UCSD-AML1 (cell line): ENCODE results near the gene ZNF276.

Experiments used
- DNase-seq: peaks from one replicate; lab custom pipeline; 2025; ENCODE audit not compliant: unreplicated experiment; lab: John Stamatoyannopoulos, UW

Gene ZNF276

DNA sequence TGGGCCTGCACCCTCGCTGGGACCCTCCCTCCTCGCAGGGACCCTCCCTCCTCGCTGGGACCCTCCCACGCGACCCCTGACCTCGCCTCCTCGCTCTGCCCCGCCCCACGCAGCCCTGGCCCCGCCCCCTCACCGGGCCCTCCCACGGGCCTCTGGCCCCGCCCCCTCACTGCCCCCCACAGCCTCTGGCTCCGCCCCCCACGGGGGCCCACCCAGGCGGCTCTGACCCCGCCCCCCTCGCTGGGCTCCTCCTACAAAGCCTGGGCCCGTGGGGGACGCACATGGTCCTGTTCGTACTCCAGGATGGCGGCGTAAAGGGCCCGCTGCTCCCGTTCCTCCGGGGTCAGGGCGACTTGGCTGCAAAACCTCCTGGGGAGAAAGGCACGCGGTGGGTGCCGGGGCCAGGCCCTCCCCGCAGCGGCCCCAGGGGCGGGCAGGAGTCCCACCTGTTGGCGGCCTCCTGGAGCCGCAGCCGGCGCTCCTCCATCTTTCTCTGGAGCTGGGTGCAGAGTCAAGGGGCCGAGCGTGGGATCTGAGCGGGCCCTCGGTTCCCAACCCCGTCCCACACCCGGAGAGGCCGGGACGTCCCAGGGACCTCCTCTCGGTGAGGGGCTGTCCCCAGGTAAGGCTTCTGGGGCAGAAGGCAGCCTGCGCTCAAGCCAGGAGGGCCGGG is 9.6 kb upstream of the ZNF276 start:
- DNase-seq, result peak; percentile 86

DNA sequence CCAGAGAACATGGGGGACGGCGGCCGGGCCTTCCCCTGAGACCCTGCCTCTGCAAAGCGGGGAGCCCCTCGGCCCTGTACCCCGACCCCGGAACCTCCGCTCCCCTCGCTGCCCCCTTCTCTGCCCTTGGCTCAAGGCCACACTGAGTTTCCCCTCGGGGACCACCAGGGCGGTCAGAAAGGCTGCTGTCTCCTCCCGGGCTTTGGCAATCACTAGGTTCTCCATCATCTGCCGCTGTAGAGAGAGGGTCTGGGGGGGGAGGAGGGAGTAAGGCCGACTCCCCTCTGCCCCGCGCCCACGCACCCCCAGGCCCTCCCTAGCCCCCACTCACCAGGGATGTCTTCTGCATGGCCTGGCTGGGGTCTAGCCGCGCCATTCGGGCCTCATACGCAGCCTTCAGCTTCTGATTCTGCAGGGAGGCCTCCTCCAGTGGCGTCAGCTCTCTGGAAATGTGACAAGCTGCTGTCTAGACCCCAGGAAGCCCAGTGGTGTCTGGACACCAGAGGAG is 9.0 kb upstream of the ZNF276 start:
- DNase-seq, result no peak

DNA sequence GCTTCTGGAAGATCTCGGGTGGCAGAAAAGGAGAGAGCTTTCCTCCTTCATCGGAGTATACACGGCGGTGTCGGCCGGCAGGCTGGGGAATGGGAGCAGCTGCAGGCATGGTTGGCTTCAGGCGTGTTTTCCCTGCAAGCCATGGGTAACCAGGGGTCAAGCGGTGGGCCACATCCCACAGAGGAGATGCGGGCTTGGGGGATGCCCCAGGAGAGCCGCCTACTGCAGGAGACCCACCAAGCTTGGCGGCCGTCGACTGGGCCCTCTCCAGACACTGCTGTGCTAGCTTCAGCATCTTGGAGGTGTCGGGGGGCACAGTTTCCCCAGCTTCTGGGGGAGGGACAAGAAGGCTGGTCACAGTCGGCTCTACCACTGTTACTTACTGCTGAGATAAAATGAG is 4.8 kb upstream of the ZNF276 start:
- DNase-seq, result no peak

DNA sequence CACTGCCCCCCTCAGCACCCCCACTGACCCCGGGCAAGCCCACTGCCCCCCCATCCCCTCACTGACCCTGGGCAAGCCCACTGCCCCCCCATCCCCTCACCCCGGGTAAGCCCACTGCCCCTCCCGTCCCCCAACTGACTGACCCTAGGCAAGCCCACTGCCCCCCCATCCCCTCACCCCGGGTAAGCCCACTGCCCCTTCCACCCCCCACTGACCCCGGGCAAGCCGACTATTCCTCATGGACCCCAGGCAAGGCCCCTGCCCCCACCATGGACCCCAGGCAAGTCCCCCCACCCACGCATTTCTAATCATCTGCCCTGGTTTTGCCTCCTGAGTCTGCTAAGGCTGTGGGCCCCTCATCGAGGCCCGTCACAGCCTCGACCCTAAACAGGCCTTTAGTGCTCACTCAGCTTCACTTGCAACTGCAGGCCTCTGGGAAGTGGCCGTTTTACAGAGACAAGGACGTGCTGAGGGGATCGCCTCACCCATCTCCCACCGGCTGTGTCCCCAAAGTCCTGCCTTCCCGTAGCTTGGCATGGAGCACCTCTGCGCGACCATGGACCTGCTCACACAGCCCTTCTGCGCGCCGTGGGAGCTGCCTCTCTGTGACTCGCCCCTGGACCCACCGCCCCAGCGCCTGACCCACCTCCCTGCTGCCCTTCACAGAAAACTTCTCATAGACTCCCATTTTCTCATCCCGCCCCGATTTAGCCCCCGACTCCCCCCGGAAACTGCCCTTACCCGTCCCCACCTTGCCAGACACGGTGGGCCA is 4.2 kb upstream of the ZNF276 start:
- DNase-seq, result no peak

DNA sequence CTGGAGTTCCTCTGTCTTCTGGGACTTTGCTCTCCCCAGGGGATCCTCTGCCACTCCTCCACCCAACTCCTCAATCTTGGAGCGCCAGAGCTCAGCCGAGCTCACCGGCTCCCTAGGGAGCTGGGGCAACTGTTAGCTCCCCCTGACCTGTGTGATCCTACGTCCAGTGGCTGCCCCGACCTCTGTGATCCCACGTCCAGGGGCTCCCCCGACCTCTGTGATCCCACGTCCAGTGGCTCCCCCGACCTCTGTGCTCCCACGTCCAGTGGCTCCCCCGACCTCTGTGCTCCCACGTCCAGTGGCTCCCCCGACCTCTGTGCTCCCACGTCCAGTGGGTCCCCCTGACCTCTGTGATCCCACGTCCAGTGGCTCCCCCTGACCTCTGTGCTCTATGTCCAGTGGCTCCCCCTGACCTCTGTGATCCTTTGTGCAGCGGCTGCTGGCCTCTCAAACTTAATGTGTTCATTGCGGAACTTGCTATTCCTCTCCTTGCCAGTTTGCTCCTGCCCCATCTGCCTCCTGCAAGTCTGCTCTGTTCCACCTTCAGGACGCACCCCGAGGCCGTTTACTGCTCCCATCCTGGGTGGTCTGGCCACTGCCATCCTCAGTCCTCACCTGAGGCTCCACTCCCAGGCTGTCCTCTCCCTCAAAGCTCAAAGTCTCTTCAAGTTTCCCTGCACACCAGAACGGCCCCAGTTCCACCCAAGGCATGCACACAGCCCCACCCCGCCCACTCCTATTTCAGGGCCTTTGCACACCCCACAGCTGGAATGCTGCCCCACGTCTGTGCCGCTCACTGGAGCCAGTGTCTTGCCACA is 3.4 kb upstream of the ZNF276 start:
- DNase-seq, result no peak

DNA sequence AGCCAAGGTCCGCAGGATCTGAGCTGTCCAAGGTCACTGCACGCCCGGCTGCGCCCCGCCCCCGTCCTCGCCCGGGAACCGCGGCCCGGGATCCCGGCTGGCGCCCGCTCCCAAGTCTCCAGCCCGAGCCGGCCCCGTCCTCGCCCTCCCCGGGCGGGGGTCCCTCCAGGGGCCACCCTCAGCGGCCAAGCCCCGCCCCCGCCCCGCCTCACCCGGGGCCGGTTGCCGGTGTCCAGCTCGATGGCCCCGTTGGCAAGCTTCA is 855 bp upstream of the ZNF276 start:
- DNase-seq, result no peak

DNA sequence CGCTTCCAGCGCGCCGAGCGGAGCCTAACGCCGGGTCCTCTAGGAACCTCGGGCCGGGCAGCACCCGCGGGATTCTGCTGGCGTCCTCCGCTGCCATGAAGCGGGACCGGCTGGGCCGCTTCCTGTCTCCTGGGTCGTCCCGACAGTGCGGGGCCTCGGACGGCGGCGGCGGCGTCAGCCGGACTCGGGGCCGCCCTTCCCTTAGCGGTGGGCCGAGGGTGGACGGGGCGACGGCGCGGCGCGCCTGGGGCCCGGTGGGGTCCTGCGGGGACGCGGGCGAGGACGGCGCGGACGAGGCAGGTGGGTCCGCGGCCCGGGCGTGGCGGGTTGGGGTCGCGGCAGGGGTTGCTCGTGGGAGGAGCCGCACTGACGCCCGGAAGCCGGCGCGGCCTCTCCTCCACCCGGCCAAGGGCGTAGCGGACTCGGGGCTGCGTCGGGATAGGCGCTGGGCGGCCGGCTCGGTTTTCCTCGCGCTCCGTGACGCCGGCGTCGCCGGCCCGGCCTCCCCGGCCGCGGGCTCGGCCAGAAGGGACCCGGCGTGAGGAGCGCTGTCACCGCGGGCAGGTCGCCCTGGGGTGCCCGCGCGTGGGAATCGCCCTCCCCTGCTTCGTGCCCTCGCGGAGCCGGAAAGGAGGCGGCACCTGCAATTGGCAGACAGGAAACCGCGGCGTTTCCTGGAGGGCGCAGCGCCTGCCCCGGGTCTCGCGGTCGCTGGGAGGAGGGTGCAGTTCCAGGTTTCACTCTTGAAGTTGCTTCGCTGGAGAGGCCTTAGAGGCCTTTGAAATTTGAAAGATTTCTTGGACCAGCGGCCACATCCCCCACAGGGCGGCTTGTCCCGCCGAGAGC is 432 bp downstream of the ZNF276 start:
- DNase-seq, result peak; percentile 87

DNA sequence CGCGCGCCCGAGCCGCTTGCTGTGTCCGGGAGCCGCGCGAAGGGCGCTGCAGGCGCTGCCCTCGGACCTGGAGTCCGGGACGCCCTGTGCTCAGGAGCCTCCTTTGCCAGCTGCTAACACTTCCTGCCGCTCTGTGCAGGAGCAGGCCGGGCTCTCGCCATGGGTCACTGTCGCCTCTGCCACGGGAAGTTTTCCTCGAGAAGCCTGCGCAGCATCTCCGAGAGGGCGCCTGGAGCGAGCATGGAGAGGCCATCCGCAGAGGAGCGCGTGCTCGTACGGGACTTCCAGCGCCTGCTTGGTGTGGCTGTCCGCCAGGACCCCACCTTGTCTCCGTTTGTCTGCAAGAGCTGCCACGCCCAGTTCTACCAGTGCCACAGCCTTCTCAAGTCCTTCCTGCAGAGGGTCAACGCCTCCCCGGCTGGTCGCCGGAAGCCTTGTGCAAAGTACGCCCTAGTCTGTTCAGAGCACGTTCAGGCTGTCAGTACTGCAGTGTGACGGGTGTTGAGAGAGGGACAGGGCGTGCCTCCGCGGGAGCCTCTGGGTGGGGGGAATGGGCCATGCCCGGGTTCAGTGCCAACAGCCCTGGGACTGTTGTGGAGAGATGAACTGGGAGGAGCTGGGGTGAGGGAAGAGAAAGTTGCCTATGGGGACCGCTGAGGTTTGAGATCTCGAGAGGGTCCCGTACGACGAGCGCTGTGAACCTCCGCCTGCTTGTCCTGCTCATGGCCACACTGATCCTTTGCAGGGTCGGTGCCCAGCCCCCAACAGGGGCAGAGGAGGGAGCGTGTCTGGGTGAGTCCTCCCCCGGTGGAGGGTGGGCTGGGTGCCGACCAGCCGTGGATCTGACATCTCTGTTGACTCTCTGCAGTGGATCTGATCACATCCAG is 1.3 kb downstream of the ZNF276 start:
- peak; percentile 72 for DNase-seq

DNA sequence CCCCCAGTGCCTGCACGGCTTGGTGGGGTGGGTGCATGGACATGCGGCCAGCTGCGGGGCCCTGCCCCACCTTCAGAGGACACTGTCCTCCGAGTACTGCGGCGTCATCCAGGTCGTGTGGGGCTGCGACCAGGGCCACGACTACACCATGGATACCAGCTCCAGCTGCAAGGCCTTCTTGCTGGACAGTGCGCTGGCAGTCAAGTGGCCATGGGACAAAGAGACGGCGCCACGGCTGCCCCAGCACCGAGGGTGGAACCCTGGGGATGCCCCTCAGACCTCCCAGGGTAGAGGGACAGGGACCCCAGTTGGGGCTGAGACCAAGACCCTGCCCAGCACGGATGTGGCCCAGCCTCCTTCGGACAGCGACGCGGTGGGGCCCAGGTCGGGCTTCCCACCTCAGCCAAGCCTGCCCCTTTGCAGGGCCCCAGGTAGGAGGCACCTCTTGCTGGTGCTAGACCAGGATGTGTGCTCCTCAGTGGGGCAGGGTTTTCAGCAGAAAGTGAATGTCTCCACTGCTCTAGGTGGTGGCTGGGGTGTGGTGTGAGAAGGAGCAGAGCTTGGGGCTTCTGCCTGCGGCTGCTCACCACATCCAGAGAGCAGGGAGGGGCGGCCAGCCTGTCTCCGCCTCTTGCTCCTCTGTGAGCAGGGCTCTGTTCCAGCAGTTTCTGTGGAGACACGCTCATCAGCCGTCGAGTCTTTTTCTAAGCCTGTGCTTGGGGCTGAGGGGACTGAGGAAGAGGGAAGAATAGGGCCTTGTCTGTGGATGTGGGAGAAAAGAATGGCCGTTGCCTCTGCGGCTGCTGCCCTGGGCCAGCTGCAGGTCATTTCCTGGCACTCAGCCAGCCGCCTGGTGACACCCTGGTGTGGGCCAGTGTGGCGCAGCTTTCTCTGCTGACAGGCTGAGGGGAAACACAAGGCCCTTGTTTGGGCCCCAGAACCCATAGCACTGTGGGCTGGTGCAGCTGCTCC is 2.2 kb downstream of the ZNF276 start:
- DNase-seq, result no peak

DNA sequence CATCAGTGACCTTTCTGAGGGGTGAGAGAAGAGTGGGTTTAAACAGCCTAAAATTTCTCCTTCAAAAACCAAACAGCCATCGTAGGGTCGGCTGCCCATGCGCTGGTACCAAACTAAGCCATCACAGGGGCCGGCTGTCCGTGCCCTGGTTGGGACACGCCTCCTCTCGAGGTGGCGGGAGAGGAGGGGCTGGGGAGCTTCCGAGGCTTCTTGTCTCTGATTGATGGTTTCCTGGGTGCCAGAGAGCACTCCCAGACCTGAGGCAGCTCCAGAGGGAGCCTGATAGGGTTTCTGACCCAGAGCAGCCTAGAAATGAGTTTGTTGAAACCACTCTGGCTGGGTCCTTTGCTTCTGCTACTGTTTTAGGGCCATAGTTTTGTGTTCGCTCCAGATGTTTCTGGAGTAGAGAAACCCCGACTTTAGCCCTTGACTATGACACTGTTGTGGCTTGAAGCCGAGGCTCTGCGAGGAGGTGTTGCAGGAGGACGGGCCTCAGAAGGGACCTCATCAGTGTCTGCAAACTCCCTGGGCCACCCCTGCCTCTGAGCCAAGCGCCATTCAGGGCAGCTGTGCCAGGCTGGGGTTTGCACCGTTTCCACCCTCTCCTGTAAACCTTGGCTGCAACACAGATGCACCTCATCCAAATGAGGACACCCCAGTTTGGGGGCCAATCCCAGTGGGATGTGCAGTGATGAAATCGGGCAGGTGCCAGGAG is 6.2 kb downstream of the ZNF276 start:
- no peak for DNase-seq

DNA sequence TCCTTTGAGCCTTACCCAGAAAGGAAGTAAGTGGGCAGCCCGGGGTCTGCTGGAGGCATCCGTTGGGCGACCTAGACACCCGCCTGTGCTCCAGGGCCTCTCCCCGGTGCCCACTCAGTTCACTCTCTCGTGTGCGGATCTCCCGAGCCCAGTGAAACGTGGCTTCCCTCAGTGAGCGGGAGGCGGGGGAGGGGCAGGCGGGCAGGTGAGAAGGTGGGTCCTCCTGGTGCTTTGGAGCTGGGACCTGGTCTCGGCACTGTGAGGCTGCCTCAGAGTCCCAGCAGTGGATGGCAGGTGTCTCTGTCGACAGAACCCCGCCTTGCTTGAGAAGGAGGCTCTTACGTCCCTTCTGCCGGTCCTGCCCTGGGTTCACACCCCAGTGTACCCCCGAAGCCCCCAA is 8.0 kb downstream of the ZNF276 start:
- no peak for DNase-seq

DNA sequence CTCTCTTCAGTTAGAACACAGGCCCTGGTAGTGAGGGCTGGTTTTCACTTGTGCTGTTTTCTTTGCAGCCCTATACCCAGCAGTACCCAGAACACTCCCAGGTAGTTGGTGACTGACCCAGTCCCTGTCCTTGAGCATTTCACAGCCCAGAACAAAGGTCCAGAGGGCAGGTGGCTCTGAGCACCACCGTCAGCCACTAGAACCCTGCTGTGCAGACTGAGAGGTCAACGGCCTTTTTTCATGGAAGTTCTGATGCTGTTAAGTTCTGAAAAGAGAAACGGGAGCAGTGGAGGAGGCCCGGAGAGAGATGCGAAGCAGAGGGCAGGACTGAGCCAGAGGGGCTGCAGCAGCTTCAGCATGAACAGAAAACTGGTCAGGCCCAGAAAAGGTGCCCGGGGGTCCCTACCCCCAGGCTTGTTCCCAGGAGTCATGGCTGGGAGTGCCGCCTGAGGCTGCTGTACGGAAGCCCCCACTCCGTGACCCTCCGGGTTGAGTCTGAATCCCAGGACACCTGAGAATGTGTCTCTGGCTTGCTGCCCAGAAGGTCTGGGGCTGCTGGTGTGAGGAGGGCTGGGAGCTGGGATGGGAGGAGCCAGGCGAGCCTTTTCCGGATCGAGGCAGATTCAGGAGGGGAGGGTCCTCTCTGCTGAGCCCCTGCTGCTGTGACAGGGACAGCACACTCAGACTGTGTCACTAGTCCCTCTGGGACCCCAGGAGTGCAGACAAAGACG is 8.7 kb downstream of the ZNF276 start:
- DNase-seq, result no peak

DNA sequence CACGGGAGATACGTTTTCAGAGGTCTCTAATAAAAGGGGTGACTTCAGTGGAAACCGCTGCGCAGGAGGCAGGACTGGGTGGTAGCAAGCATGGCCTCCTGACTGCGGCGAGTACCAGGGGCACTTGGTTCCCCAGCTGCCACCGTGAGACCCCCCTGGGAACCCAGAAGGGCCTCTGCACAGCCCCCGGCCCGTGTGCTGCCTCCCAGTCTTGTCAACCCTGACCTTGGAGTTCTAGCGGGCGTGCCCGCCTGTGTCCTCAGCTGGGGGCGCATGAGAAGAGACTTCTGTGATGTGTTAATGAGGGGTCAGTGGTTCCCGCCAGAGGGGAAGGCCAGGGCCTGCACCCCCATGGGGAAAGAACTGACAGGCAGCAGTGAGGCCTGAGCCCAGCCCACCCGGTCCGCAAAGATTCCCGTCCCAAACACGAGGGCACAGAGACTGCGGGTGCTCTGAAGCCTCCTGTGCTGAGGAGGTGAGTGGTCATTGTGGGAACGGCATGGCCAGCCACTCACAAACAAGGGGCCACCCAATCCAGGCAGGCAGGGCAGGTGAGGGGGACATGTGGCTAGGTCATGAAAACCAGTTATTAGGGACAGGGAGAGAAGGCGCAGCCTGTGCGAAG is 9.4 kb downstream of the ZNF276 start:
- DNase-seq, result no peak

DNA sequence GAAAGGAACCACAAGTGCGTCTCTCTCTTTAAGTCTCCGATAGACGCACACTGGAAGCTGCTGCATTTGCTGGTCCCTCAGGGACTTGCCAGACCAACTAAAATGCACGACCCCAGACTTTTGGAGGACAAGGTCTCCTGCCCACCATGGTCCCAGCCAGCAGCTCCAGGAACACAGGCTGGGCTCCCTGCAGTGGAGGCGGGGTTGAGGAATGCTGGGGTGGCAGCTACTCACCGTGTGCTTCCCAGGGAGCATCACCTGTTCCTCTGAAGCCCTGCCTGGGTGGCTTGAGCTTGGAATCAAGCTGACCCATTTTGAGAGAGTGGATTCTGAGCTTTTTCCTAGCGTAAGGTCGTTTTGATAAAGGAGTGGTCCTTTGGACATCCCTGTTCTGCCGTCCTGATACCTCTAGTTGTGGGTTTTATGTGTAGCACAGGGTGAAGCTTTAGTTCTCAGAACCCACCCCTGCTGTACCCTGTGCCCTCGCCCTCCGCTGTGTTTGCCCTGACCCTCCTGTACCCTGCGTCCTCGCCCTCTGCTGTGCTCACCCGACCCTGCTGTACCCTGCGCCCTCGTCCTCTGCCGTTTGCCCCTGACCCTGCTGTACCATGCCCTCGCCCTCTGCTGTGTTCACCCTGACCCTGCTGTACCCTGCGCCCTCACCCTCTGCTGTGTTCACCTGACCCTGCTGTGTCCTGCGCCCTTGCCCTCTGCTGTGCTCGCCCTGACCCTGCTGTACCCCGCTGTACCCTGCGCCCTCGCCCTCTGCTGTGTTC is 11.0 kb downstream of the ZNF276 start:
- no peak for DNase-seq

DNA sequence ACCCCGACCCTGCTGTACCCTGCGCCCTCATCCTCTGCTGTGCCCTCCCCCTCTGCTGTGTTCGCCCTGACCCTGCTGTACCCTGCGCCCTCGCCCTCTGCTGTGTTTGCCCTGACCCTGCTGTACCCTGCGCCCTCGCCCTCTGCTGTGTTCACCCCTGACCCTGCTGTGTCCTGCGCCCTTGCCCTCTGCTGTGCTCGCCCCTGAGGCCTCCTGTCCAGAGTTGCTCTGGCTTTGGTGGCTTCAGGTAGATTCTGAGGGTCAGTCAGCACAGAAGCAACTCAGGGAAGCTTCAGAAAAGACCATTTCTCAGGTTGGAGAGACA is 11.5 kb downstream of the ZNF276 start:
- no peak for DNase-seq

DNA sequence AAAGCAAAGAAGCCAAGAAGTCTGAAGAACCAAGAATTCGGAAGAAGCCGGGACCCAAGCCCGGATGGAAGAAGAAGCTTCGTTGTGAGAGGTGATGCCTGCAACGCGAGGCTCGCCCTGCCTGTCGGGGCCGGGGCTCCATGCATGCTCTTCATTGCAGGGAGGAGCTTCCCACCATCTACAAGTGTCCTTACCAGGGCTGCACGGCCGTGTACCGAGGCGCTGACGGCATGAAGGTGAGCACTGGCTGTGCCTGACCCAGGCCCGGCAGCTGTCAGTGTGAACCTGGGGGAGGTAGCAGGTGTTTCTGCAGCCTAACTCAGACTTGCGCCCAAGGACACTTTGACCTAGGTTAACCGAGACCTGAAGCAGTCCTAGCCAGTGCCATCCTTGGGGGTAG is 12.0 kb downstream of the ZNF276 start:
- no peak for DNase-seq

DNA sequence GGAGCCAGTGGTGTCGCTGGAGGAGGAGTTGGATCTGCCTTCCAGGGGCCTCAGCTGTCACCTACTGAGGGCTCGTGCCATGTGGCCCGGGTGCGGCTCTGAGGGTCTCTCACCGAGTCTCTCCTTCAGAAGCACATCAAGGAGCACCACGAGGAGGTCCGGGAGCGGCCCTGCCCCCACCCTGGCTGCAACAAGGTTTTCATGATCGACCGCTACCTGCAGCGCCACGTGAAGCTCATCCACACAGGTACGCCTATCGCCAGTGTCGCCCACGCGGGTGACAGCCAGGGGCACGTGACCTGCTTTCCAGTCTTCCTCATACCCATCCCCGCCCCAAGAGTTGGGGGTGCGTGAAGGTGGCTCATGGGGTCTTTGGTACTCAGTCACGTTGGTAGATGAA is 12.5 kb downstream of the ZNF276 start:
- no peak for DNase-seq
